Inferior parietal cortex (tissue), 1 donor: Measurements from ENCODE around the gene THOP1.

Experiments used
- DNase-seq: peaks from one replicate; pipeline ENCODE4 v3.0.0-alpha.2; 2016; ENCODE audit errors: extremely low spot score

THOP1 gene

GRCh38 chr19:2854849-2855248 is 69.5 kb downstream of the THOP1 start:
- DNase-seq = no peak

- no peak for DNase-seq
These were observed 71.3 kb downstream of the THOP1 start for GRCh38 chr19:2856457-2857050.

DNA sequence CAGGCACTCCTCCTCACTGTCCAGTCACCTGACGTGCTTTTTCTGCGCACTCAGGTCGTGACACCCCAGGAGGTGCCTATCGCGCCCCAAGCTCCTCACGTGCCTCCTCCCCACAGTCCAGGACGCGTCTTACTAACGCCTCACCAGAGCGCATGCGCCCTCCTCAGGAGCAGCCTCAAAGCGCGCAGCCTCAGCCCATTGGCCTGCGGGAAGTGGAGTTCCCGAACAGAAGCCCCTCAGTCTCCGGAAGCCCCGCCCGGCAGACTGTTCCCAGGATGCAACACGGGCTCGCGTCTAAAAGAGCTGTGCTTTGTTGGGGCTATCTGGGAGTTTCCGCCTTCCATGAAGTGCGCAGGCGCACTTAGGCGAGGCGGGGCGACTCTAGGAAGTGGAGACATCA is 73.6 kb downstream of the THOP1 start:
- no peak for DNase-seq

- no peak for DNase-seq
These were observed 78.5 kb downstream of the THOP1 start for GRCh38 chr19:2863816-2864215.
